Ovary (tissue), 9 donors: ENCODE measurements around the gene TNFRSF13B. TPM values are rescaled to one million over a fixed set of nuclear protein-coding genes. Genes with fewer than 3 reads are reported as not detected.
A peak's percentile ranks its signal among the peaks of the same experiment; 100 is the strongest.

Experiments used
- DNase-seq, 5 donors: peaks; one replicate each; pipeline ENCODE4 v3.0.0-alpha.2; 2019 to 2020
- H3K27ac ChIP-seq, 2 donors: fragments of 200-600 bp; one replicate each; pipeline versions ENCODE4 v1.5.1 to v1.8.0; 2019 to 2022
- H3K27me3 ChIP-seq: fragments of 200-600 bp; one replicate; pipeline ENCODE4 v1.8.0; 2022
- H3K36me3 ChIP-seq: fragments of 200-600 bp; sonication (generic); one replicate; pipeline ENCODE4 v1.5.1; 2019
- H3K4me1 ChIP-seq: one replicate; pipeline ENCODE4 v1.8.1; 2013; ENCODE audit warnings: mild to moderate bottlenecking, moderate library complexity; ENCODE audit not compliant: insufficient read depth
- H3K4me3 ChIP-seq: fragments of 200-600 bp; sonication (generic); one replicate; pipeline ENCODE4 v1.5.1; 2017
- H3K9me3 ChIP-seq, 2 donors: fragments of 200-600 bp in 1 of 2; sonication (generic) in 1 of 2; one replicate each; pipeline versions ENCODE4 v1.5.1 to v1.8.1; 2013 to 2019; ENCODE audit warnings: mild to moderate bottlenecking in 1 of 2, moderate library complexity in 1 of 2
- EP300 ChIP-seq: sonication (generic); formaldehyde crosslinking; IDR thresholded peaks from one replicate; pipeline ENCODE4 v1.6.1; 2017; ENCODE audit warnings: antibody characterized with exemption
- POLR2A ChIP-seq: fragments of 450-650 bp; IDR thresholded peaks from one replicate; pipeline ENCODE4 v1.6.1; 2017; ENCODE audit warnings: antibody characterized with exemption, mild to moderate bottlenecking, moderate library complexity
- WGBS, 3 donors: extraction: QIAGEN DNeasy Blood & Tissue Kit in 1 of 3; methylation state at CpG; one replicate each; pipeline versions ENCODE4 v1.1.5 to v1.1.7; 2013 to 2017; 5-methylcytosine and 5-hydroxymethylcytosine counted together
- intact Hi-C, 4 donors: fragments of 100-400 bp; cut with DNase I; formaldehyde crosslinking; loops; one replicate each; pipeline versions ENCODE4 v1.11.0 to v1.15.1; 2022 to 2023
- polyA plus RNA-seq, 2 donors: library from polyadenylated mRNA; stranded (reverse); fragments of 200-250 nt in 1 of 2; fragments of 350-450 nt in 1 of 2; fragmentation: Illumina TruSeq in 1 of 2; extraction: RNeasy Lipid Tissue Mini Kit (QIAGEN cat#74804) in 1 of 2; gene quantifications; one replicate each; pipeline ENCODE4 v1.2.3, GENCODE V29; 2013 to 2014
- total RNA-seq, 7 donors: library from RNA; depleted of rRNA in 2 of 7; stranded (reverse); fragments of >200 nt in 2 of 7; fragmentation: NEBNext Ultra II Directional in 3 of 7; extraction: Animal tissue kit (Norgen Biotek cat#: 25700) in 3 of 7; gene quantifications; one replicate each; pipeline versions ENCODE4 v1.1.0 to v1.2.4, GENCODE V29; 2016 to 2023
- TF ChIP-seq, protein P1 (sequence below), 3 donors: fragments of 450-650 bp in 2 of 3; fragments of 200-600 bp in 1 of 3; IDR thresholded peaks; one replicate each; pipeline versions ENCODE4 v1.5.1 to v1.8.0; 2016 to 2022; ENCODE audit warnings: antibody characterized with exemption in 3 of 3, mild to moderate bottlenecking in 1 of 3
- donor health status: DM: no; HTN: no; CAD: no; lungs with moderate emphysema.
- donor health status: DM: no; HTN: no; CAD: no.
- donor health status: Bipolar disorder and iron deficiency.
- donor health status: DM: yes; HTN: yes; CAD: no.
- donor health status: DM: no; HTN: no; CAD: no.
- donor health status: DM: yes; HTN: yes; CAD: no.

The TNFRSF13B gene
- total and polyA plus RNA-seq, 9 donors = 0.53 TPM; not detected in 8

DNA sequence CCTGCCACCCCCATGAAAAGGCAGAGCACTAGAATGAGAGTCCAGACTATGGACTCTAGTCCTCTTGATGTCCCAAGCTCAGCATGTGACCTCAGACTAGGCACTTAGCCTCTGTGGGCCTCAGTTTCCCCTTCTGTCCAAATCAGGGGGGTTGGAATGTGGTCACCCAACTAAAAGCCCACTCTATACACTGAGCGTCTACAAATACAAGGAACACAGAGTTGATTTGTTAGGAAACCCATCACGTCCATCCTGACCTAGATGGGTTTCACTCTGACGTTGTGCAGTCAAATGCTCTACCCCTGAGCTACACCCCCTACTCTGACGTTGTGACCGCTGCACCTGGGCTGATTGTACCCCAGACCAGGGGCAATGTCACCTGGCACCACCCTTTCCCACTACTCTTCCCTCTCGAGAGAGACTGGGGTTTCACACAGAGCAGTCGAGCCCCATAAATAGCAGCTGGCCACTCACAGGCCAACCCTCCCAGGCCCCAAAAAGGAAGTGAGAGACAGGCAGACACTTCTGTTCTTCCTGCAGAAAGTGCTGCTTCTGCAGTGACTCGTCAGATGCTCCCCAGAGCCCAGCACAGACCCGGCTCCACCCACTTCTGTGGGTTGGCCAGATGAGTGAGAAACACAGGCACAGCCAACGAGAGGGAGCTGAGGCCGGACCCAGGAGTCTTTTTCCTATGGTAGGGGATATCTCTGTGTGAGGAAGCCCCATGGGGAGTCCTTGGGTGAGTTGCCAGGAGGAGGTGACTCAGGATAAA lies 16.1 kb upstream of the TNFRSF13B start:
- no peak overlapping the region for H3K27ac ChIP-seq

DNA sequence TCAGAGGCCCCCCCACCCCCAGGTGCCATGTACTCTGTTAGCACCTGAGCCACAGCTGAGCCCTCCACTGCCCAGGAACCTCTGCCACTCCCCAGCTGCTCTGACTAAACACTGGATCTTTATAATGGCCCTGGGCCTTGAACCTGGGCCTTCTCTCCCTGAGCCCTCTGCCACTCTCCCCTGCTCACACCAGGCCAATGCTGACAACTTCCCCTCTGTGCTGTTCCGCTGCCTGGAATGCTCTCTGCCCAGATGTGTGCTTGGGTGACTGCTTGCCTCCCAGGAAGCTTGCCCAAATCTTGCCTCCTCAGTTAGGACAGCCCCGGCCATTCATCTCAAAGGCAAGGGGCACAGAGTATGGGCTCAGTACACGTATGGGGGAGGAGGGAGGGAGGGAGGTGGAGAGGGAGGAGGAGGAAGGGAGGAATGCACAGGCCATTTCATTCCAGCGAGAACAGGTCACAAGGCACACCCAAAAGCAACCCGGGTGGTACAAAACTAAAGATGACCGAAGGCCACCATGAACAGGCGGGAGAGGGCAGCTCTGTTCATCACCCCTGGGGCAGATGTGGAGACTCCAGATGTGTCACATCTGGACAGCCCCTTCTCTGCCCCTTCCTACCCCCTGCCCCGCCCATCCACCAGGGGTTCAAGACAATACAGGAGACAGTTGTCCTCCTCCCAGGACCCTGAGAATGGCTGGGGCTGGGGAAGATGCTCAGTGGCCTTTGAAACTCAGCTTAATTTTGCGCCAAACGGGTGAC lies 15.3 kb upstream of the TNFRSF13B start:
- TF ChIP-seq, protein P1, sequence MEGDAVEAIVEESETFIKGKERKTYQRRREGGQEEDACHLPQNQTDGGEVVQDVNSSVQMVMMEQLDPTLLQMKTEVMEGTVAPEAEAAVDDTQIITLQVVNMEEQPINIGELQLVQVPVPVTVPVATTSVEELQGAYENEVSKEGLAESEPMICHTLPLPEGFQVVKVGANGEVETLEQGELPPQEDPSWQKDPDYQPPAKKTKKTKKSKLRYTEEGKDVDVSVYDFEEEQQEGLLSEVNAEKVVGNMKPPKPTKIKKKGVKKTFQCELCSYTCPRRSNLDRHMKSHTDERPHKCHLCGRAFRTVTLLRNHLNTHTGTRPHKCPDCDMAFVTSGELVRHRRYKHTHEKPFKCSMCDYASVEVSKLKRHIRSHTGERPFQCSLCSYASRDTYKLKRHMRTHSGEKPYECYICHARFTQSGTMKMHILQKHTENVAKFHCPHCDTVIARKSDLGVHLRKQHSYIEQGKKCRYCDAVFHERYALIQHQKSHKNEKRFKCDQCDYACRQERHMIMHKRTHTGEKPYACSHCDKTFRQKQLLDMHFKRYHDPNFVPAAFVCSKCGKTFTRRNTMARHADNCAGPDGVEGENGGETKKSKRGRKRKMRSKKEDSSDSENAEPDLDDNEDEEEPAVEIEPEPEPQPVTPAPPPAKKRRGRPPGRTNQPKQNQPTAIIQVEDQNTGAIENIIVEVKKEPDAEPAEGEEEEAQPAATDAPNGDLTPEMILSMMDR (IDR thresholded peaks at IDR 0.05) = no peak
- TF ChIP-seq EP300 (no peak), POLR2A (no peak)
- no peak for DNase-seq
- intact Hi-C loops = no loop called here
- Histone ChIP-seq H3K36me3 (no peaks in the 10 kb centered on the region), H3K9me3 (no peaks in the 10 kb centered on the region), H3K27me3 (no peaks in the 10 kb centered on the region), H3K4me3 (no peak overlapping the region), H3K27ac (no peak overlapping the region), H3K4me1 (no peaks in the 10 kb centered on the region)
- WGBS, 3 donors = 77 to 87% (median 81%) methylated on average over 10 of the region's 10 CpGs

More for the DNA sequence above, 16.1 kb upstream of the TNFRSF13B start:
- WGBS, 3 donors = 33 to 39% (median 38%) methylated on average over 11 of the region's 11 CpGs
- Histone ChIP-seq H3K27me3 (no peaks in the 10 kb centered on the region), H3K4me3 (no peak overlapping the region), H3K36me3 (no peaks in the 10 kb centered on the region), H3K4me1 (no peaks in the 10 kb centered on the region), H3K9me3 (no peaks in the 10 kb centered on the region)
- peak in 2 of 5 donors; percentile 34 to 44 for DNase-seq
- TF ChIP-seq EP300 (no peak), POLR2A (no peak)
- TF ChIP-seq, protein P1 (IDR thresholded peaks at IDR 0.05) = no peak
- intact Hi-C loops = no loop called here

DNA sequence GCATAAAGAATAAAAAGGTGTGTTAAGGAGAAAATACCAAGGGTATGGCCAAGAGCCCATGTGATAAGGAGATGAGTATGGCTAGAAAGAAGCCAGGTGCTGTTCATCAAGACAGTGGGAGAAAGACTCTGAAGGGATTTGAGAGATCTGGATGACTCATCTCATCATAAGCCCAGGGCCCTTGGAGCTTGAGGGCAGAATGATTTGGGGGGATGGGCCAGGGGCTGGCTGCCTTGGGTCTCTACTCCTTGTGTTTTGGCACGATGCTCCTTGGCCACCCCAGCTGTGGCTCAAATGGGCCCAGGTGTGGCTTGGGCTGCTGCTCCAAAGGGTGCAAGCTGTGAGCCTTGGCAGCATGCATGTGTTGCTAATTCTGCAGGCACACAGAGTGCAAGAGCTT lies 14.5 kb upstream of the TNFRSF13B start:
- TF ChIP-seq POLR2A (no peak), EP300 (no peak)
- TF ChIP-seq, protein P1 (IDR thresholded peaks at IDR 0.05) = no peak
- H3K9me3 ChIP-seq = no peaks in the 10 kb centered on the region
- intact Hi-C loops = no loop called here

DNA sequence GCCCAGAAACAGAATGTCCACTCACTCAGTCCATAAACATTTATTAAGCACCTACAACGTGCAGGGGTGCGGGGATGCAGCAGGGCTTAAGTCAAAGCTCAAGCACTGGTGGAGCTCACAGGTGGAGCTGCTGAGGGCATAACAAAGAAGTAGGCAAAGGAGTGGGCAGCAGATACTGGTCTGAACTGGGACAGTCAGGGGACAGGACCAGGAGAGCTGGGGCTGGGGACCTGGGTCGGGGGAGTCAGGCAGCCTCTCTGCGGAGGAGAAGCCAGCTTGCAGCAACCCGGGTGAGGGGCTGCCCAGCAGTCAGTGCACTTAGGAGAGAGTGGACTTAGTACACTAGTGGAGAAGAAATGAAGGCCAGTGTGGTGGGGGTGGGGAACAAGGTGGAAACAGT lies 10.0 kb upstream of the TNFRSF13B start:
- intact Hi-C loops = no loop called here
- Histone ChIP-seq H3K9me3 (no peaks in the 10 kb centered on the region), H3K4me1 (no peaks in the 10 kb centered on the region), H3K36me3 (no peaks in the 10 kb centered on the region), H3K27ac (no peak overlapping the region), H3K27me3 (no peaks in the 10 kb centered on the region), H3K4me3 (no peak overlapping the region)
- TF ChIP-seq POLR2A (no peak), EP300 (no peak)
- TF ChIP-seq, protein P1 (IDR thresholded peaks at IDR 0.05) = no peak
- no peak for DNase-seq
- WGBS, 3 donors = 65 to 67% (median 67%) methylated on average over 5 of the region's 5 CpGs

More for the DNA sequence above, 14.5 kb upstream of the TNFRSF13B start:
- H3K36me3 ChIP-seq = no peaks in the 10 kb centered on the region
- no peaks in the 10 kb centered on the region for H3K27me3 ChIP-seq
- H3K4me3 ChIP-seq = no peak overlapping the region
- WGBS, 3 donors = 55 to 71% (median 62%) methylated on average over 1 of the region's 1 CpG
- H3K27ac ChIP-seq = no peak overlapping the region
- H3K4me1 ChIP-seq = no peaks in the 10 kb centered on the region
- DNase-seq = no peak
